ENCODE results near the gene SGTA.
A peak's percentile ranks its signal among the peaks of the same experiment; 100 is the strongest.
"Not testable (repeated sequence)": the region's sequence is repeated elsewhere in the genome, so short reads cannot be mapped to it uniquely, and the experiment has no call there.

SGTA gene

DNA sequence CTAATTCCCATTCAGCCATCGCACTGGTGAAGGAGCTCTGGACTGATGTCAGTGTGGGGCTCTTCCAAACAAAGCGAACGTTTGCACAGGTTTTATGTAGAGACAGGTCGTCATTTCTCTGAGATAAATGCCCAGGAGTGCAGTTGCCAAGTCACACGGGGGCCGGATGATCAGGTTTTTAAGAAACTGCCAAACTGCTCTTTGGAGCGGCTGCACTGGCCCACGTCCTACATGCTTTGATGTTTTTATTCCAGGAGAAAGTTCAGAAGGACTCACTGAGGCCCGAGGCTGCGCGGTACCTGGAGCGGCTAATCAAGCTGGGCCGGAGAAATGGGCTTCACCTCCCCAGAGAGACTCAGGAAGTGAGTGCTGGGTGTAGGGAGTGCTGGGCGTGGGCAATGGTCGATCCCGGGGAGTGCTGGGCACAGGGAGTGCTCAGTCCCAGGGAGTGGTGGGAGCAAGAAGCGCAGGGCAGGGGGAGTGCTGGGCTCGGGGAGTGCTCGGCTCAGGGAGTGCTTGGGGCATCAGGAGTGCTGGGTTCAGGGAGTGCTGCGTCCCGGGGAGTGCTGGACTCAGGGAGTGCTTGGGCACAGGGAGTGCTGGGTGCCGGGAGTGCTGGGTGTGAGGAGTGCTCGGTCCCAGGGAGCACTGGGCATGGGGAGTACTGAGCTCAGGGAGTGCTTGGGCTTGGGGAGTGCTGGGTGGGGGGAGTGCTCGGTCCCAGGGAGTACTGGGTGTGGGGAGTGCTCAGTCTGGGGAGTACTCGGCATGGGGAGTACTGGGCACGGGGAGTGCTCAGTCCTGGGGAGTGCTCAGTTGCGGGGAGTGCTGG lies 13.0 kb upstream of the SGTA start:
- no peak for DNase-seq

DNA sequence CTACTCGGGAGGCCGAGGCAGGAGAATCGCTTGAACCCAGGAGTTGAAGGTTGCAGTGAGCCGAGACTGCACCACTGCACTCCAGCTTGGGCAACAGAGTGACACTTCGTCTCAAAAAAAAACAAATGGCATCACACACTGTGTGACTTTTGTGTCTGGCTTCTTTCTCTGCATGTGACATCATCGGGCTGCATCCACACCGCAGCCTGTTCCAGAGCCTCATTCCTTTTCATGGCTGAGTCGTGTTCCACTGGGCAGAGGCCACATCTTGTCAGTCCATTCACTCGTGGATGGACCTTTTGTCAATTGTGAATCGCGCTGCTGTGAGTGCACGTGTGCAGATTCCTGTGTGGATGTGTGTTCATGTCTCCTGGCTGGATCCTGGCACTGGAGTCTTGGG lies 10.5 kb upstream of the SGTA start:
- DNase-seq: no peak

DNA sequence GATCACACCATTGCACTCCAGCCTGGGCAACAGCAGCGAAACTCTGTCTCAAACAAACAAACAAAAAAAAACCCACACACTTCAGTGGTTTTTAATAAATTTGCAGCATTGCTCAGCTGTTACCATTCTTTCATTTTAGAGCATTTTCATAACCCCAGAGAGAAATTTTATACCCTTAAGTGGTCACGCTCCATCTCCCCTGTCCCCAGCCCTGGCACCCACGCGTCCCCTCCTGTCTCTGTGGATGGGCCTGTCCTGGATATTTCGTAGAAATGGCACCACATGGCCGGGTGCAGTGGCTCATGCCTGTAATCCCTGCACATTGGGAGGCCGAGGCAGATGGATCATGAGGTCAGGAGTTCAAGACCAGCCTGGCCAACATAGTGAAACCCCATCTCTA lies 10.1 kb upstream of the SGTA start:
- no peak for DNase-seq

DNA sequence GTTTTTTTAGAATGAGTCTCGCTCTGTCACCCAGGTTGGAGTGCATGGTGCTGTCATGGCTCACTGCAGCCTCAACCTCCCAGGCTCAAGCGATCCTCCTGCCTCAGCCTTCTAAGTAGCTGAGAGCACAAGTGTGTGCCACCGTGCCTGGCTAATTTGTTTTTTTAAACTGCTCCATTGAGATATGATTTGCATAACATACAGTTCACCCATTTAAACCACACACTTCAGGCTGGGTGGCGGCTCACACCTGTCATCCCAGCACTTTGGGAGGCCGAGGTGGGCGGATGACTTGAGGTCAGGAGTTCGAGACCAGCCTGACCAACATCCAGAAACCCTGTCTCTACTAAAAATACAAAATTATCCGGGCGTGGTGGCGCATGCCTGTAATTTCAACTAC lies 9.6 kb upstream of the SGTA start:
- not testable (repeated sequence) for DNase-seq

DNA sequence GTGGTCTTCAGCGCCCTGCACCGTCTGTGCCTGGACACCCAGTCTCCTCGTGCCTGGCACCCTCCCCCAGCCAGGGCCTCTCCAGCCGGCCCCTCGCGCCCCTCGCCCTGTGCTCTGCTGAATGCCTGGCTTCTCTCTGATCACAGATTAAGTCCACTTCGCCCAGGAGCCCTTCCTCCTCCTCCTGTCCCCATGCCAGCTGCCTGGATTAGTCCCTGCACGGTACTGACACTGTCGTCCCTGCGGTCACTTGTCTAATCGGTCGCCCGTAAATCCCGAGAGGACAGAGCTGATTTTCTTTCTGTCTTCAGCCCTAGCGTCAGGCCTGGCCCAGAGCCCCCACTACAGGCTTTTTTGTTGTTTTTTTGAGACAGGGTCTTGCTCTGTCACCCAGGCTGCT lies 8.8 kb upstream of the SGTA start:
- no peak for DNase-seq

DNA sequence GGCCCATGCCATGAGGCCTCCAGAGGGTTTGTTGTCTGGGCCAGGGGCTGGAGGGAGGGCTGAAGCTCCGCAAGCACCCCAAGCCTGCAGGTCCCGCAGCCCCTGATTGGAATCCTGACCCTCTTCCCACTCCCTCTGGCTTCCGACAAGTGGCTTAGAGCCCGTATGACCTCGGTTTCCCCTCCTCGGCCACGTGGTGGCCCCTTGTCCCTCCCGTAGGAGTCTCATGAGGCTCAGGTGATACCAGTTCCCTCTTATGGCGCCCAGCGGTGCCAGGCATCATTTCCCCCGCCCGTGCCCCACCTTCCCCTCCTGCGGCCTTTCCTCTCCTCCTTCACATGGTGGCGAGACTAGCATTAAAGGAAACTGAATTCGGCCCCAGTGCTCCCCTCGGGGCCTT lies 8.4 kb upstream of the SGTA start:
- no peak for DNase-seq

DNA sequence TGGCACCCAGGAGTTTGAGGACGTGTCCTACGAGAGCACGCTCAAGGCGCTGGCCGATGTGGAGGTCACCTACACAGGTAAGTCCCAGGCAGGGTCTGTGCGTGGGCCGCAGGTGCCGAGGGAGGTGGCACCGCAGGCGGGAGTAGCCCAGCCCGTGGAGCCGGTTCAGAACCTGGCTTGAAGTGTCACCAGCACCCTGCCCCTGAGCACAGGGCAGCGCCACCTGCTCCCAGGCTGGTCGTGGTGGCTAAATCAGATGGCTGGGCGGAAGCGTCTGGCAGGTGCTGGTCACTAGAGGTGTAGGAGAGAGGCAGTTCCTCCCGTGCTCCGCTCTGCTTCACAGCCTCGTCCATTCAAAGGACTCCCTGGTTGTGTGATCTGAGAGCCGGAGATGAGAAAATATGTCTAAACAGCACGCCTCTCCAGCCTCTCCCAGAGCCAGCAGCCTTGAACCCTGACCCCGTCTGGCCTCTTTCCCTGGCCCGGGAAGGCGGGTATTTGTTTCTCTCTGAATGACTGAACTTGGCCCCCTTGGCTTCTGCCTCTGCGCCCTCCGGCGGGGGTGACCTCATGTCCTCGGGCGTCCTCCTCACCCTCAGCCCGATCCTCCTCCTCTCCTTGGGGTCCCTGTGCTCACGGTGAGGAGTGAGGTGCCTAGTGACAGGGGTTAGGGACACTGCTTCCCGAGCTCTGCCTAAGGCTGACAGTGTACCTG lies 7.6 kb upstream of the SGTA start:
- no peak for DNase-seq

DNA sequence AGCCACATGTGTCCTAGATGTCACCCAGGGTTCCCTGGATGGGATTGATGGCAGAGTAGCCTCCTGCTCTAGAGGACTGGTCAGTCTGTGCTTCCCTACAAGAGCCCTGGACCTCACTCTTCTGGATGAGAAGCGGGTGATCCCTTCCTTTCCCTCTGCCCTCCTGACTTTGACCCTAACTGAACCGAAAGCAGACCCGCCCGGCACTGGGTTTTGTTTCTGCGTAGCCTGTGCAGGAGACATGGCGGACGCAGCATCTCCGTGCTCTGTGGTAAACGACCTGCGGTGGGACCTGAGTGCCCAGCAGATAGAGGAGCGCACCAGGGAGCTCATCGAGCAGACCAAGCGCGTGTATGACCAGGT lies 7.1 kb upstream of the SGTA start:
- DNase-seq: no peak

DNA sequence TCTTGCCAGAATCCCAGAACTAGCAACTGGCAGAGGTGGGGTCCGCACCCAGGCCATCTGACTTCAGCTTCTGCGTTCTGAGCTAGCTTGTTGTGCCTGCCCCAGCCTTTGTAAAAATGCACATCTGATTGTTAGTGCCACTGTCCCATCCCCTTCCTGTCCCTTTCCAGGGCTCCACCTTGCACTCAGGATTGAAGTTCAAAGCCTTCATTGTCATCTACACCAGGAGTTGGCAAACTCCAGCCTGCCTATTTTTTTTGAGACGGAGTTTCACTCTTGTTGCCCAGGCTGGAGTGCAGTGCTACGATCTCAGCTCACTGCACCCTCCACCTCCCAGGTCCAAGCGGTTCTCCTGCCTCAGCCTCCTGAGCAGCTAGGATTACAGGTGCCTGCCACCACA lies 5.2 kb upstream of the SGTA start:
- no peak for DNase-seq

DNA sequence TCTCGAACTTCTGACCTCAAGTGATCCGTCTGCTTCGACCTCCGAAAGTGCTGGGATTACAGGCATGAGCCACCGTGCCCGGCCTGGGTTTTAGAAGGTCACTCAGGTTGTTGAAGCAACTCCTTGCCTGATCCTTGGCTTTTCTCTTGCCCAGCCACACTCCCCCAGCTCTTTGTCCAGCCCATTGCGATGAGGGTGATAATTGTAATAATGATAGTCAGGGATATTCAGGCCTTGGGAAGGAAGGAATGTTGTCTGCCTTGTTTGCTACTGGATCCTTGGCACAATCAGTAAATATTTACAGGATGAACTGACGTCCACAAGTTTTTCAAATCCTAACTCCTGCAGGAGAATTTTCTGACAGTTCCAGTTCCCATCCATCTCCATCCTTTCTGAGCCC lies 4.0 kb upstream of the SGTA start:
- DNase-seq: no peak

DNA sequence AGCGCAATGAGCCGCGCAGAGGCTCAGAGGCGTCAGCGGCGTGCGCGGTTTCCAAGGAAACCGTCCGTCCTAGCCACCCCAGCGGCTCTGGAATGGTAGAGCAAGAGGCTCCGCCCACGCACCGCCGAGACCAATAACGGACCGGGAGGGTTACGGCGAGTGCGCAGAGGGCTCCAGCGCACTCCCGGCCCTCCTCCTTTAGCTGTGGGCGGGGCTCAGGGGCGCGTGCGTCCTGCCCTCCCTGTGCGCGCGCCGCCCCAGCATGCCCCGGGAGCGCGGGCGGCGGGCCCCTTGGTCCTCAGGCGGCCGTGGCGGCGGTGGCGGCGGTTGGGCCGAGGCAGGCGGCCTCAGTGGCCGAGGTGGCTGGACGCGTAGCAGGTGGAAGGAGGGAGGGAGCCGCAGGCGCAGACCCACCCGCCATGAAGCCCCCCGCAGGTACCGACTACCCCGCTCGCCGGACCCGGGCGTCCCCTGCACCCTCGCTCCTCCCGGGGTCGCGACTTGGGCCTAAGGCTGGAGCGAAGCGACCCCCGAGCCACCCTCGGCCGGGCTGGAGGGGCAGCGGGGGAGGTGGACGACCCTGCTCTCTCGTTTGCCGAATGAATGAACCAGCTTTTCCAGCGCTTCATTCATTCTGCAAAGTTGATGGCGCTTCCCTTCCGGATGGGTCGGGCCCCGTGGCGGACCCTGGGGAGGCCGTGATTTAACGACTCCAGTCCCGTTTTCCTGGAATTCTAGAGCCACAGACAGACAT lies 2.3 kb upstream of the SGTA start, which contains the start of gene THOP1:
Gene THOP1 (plus strand): TSS at position 260 of the 754 bp plus-strand sequence. CDS start 160 bp downstream, at position 420.
- peak; percentile 26 to 99 (median 94) for DNase-seq

DNA sequence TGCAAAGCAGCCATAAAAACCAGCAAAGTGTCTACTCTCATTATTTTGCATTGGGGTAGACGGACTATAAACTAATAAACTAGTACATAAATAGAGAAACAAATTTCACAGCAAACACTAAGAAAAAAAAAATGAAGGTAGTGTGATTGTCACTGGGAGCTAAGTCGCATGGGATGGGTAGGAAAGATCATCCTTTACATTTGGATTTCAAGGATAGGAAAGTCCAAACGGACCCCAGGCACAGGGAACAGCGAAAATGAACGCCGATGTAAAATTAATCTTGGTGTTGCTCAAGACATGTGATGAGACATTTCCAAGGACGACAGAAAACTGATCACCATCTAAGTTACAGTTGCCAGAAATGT lies 690 bp upstream of the SGTA start:
- DNase-seq: no peak

DNA sequence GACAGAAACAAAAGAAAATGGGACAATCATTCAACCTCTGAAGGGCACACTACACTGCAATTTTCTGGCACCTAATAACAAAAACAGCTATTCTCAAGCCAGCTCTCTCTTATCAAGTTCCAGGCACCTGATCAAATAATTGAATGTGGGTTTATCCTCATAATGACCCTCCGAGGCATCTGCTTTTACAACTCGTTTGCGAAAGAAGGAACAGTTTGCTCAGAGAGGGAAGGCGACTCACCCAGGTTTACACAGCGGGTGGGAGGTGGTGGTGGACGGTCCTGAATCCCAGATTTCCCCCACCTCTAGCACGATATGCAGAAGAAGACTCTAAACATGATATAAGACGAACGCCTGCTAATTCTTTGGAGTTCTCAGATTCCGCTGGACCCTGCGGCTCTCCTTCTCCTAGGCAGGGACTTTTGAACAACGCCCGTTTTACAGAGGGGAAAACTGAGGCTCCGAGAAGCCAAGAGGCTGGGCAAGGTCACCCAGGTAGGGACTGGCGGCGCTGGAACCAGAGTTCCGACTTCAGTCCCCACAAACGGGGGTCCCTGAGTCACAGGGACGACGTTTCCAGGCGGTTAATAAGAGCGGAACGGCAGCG lies 641 bp downstream of the SGTA start:
- no peak for DNase-seq

DNA sequence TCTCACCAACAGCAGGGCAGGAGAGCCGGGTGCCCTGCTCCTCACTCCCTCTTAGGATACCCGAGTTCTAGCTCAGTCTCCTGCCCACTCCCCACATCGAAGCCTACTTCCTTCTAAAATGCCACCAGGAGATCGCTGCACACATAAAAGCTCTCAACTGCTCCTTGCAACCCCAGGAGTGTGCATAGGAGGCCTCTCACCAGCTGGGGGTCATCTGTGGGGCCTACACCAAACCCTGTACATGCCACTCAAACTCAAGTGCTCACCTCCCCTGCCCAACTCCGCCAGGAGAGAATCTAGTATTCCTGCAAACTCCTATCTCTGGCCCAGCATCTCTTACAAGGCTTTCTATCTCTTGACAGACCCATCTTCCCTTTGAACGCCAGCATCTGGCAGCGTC lies 2.8 kb downstream of the SGTA start:
- DNase-seq: no peak

DNA sequence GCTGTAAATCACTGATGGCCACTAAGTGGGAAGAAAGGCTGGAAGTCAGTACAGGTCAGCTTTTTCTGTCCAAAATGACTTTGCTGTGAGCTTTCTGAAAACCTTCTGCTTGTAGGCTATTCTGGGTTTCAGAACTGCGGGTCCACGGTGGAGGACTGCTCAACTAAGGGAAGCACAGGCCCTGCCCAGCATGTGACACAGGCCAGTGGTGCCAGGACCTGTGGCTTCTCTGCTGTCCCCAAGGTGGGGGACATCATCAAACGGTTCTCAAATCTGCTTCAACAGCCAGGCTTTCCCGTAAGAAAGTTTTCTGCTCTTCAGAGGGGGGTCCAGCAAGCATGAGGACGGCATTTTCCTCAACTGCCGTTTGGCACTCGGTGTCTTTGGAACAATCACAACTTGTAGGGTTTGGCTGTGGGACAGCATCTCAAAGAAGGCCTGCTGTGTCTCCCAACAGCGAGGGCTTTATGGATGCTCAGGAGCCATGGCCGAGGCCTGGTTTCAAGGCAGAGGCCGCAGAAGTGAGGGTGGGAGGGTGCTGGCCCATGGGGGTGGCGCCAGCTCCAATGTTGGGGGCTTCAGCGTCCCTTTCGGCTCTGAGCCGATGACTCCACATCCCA lies 3.8 kb downstream of the SGTA start:
- DNase-seq: peak in 41 of 51 donors; percentile 7 to 76 (median 50)

DNA sequence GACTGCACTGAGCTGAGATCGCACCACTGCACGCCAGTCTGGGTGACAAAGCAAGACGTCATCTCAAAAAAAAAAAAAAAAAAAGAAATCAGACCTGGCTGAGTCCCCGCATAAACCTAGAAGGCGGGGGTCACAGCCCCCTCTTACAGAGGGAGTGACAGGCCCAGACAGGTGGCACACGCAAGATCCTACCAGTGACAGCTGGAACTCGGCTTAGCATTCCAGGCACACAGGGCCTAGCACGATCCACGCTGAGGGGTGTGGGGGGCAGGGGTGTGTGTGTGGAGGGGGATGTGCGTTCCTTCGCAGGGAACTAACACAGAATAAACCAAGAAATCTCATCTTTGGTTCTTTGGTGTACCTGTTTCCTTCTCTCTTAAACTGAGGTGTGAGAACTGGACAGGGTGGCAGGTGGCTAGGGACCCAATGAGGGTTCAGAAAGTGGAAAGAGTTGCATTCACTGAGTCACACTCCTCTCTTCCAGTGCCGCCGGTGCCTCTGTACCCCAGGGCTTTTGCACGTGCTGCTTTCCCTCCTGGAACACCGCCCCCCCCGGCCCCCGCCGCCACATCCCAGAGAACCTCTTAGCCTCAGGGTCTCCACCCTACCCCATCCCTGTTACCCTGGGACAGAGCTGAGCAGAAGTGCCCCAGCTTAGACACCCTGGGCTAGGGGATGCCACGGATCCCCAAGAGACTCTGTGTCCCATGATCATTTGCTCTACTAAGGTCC lies 5.0 kb downstream of the SGTA start:
- no peak for DNase-seq

DNA sequence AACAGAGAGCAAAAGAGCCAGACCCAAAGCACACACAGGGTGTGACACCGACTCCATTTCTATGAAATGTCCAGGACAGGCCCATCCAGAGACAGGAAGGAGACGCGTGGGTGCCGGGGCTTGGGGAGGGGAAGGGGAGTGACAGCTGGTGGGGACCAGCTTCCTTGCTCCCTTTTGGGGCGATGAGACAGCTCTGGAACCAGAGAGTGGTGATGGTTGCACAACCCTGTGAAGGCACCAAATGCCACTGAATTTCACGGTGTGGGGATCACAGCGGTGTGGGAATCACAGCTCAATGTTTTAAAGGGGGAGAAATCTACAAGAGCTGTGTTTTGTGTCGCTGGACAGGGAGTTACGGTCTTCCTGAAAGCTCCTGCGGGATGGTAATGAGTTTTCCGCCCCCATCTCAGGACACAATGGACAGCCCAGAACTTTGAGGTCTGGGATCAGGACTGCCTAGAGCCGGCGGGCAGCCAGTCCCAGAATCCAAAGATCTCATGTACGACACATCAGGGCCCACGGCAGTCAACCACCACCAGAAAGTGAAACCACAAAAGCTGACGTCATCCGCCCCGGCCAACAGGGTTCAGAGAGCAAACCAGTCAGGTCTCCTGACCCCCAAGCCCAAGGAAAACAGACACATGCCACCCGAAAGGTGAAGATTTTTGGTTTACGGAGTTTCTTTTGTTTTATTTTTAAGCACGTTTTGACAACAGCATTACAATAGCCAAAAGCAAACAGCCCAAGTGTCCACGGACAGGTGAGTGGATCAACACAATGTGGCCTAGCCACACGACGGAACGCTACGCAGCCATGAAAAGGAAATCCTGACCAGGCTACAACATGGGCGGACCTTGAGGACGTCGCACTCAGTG lies 7.3 kb downstream of the SGTA start:
- peak in 20 of 51 donors; percentile 6 to 56 (median 20) for DNase-seq

DNA sequence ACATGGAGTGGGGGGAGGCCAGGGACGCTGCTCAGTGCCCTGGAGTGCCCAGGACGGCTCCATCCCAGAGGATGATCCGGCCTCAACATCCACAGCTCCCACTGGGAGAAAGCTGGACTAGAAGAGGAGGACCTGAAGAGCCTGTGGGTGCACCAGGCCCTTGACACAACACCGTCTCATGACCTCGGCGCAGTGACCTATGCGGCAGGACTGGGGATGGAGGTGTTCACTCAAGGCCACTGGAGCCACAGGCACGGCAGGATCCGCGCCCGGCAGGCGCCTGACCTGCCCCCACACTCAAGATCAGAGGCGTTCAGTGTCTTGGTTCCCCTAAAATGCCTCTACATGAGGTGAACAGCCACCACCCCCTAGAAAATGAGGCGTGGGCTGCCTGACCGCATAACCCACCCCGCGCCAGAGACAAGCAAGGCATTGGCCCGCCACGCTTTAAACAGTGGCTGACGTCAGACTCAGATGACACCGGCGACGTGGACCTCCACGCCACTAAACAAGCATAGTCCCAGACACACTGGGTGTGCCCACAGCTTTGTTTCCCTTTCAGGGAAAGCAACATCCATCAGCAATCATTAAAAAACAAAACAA lies 8.0 kb downstream of the SGTA start:
- peak in 12 of 51 donors; percentile 9 to 51 (median 26) for DNase-seq

DNA sequence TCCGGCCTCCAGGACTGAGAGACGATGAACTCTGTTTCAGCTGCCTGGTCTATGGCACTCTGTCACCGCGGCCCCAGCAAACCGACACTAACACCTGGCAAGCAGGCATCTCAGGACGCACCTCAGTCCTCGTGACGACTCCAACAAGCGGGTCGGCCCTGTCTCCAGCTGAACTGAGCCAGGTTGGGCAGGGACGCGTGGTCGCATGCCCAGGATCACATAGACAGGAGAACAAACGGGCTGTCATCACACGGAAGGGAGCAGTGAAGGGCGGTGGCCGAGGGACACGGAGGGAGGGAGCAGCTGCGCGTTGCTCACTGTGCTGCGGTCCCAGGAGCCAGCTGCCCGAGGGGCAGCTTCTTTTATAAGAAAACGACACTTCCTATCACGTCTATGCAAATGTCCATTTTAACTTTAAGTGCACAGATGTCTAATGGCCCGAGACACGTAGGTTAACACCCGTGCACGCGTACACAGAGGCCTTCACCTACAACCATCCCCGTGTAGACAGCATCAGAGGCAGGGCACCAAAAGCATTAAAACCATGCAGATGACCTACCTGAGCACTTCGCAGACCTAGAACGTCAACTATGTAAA lies 8.9 kb downstream of the SGTA start:
- no peak for DNase-seq
